Urinary bladder (tissue), 4 donors: Measurements from ENCODE around the gene PXMP2. TPM values are rescaled to one million over a fixed set of nuclear protein-coding genes. Genes with fewer than 3 reads are reported as not detected.
"Not testable (repeated sequence)": the region's sequence is repeated elsewhere in the genome, so short reads cannot be mapped to it uniquely, and the experiment has no call there.

Experiments used
- DNase-seq: peaks from one replicate; pipeline ENCODE4 v3.0.0-alpha.2; 2015; ENCODE audit errors: extremely low spot score
- H3K27ac ChIP-seq: one replicate; pipeline ENCODE4 v1.5.1; 2013; ENCODE audit warnings: low read depth, mild to moderate bottlenecking, moderate library complexity
- H3K36me3 ChIP-seq: one replicate; pipeline ENCODE4 v1.6.1; 2013; ENCODE audit warnings: mild to moderate bottlenecking, moderate library complexity; ENCODE audit not compliant: insufficient read depth
- H3K4me1 ChIP-seq: one replicate; pipeline ENCODE4 v1.6.1; 2013; ENCODE audit warnings: mild to moderate bottlenecking, moderate library complexity; ENCODE audit not compliant: insufficient read depth
- H3K4me3 ChIP-seq: one replicate; pipeline ENCODE4 v1.5.1; 2013; ENCODE audit warnings: low read depth, low read length
- WGBS: extraction: QIAGEN DNeasy Blood & Tissue Kit; methylation state at CpG from one replicate; pipeline ENCODE4 v1.1.7; 2013; 5-methylcytosine and 5-hydroxymethylcytosine counted together
- polyA plus RNA-seq: library from polyadenylated mRNA; stranded (reverse); fragments of 200-250 nt; gene quantifications from one replicate; pipeline ENCODE4 v1.2.3, GENCODE V29; 2013
- total RNA-seq: library from RNA; depleted of rRNA; stranded (reverse); fragments of >200 nt; gene quantifications from one replicate; pipeline ENCODE4 v1.2.3, GENCODE V29; 2014
- donor health status: healthy with polysubstance abuse.
- donor health status: healthy.

The PXMP2 gene
- total and polyA plus RNA-seq, 2 donors: 17.4 to 31.2 TPM

DNA sequence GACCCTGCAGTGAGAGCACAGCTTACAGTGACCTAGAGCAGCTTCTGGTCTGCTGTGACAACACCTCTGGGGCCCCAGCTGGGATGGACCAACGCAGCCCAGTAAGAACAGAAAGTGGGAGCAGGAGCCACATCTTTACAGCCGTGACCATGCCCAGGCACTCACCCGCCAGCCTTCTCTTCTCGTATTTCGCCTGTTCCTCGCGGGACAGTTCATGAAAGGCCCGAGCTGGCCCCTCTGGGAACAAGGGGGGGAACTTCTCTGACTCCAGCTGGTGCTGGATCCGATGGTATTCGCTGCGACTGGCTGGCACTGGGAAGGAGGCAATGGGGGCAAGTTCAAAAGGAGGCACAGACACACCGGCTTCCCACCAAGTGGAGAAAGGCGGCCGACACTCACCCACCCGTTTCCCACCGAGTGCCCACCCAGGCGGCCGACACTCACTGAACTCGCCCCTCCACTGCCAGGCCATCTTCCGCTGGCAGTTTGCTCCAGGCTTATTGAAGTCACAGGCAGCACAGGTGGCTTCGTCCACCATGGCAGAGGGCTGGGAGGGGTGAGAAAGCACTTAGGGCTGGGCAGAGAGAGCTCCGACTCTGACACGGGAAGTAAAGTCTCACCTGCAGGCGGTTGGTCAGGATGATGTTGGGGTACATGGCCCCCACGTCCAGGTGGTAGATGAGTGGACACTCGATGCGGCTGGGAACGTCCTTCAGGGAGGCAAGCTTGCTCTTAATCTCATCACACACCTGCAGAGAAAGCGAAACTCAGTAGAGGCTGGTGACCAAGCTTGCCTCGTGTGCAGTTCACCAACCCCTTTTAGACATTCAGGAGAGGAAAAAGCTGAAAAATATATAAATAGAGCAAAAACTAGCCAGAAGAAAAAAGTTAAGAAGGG lies 18.9 kb upstream of the PXMP2 start:
- WGBS: 95% methylated on average over 30 of the region's 30 CpGs
- DNase-seq: no peak
- H3K4me1 ChIP-seq: no peaks in the 10 kb centered on the region
- H3K4me3 ChIP-seq: no peak overlapping the region
- H3K36me3 ChIP-seq: peaks cover 6% of the 10 kb centered on the region
- H3K27ac ChIP-seq: no peak overlapping the region

DNA sequence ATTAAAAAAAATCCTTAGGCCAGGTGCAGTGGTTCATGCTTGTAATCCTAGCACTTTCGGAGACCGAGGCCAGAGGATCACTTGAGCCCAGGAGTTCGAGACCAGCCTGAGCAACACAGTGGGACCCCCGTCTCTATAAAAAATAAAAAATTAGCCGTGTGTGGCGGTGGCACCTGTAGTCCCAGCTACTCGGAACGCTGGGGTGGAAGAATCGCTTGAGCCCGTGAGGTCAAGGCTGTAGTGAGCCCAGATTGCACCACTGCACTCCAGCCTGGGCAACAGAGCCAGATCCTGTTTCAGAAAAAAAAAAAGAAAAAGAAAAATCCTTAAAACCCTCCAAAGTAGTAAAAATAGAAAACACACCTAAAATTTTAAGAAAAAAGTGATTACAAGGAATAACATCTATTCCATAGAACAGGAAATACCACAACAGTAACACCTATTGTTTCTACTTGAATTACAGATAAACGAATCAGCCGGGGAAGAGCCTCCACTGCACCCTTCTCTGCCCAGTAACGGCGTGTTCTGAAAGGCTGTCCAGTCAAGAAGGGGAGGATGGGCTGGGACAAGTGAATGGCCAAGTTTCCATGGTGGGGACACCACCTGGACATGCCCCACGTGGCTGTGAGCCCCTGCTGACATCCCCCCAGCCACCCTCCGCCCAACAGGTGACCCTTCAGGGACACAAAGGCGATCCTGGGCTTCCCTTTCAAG lies 18.1 kb upstream of the PXMP2 start:
- Histone ChIP-seq H3K36me3 (peaks cover 6% of the 10 kb centered on the region), H3K4me3 (no peak overlapping the region), H3K27ac (no peak overlapping the region), H3K4me1 (no peaks in the 10 kb centered on the region)
- 92% methylated on average over 17 of the region's 17 CpGs for WGBS
- no peak for DNase-seq

DNA sequence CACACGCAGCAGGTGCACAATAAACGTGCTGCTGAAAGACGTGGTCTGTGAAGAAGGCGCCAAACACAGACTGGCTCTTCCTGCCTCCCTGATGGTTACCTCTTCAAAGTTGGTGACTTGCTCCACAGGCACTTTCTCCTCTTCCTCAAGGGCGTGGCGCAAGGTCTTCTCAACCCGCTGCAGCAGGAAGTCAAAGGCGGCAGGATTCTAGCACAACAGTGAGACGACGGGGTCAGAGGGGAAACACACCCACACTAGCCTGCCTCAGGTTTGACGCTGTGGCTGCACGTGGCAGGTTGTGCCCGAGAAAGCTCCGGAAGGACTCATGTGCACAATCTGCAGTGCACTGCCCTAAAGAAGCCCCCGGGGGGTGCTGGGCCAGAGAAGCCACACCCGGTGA lies 15.3 kb upstream of the PXMP2 start:
- DNase-seq: no peak
- Histone ChIP-seq H3K36me3 (peaks cover 6% of the 10 kb centered on the region), H3K4me3 (no peak overlapping the region), H3K4me1 (no peaks in the 10 kb centered on the region), H3K27ac (no peak overlapping the region)
- WGBS: 88% methylated on average over 16 of the region's 16 CpGs

DNA sequence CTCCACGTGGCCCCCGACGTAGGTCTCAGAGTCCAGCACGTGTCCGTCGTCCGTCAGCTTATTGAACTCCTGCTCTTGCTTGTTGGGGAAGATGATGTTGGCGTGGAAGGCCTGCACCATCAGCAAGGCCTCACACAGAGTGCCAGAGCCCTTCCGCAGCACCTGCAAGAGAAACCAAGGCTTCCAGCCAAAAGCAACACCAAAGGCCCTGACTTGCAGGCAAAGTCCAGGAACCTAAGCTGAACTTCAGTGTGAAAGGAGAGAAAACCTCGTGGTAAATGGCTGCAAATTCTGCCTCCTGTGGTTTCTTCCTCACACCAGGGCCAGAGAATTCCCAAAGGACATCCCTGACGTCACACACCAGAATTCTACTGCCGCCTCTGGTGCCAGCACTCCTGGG lies 14.7 kb upstream of the PXMP2 start:
- WGBS: 91% methylated on average over 12 of the region's 12 CpGs
- Histone ChIP-seq H3K27ac (no peak overlapping the region), H3K36me3 (peaks cover 4% of the 10 kb centered on the region), H3K4me3 (no peak overlapping the region), H3K4me1 (no peaks in the 10 kb centered on the region)
- DNase-seq: no peak

DNA sequence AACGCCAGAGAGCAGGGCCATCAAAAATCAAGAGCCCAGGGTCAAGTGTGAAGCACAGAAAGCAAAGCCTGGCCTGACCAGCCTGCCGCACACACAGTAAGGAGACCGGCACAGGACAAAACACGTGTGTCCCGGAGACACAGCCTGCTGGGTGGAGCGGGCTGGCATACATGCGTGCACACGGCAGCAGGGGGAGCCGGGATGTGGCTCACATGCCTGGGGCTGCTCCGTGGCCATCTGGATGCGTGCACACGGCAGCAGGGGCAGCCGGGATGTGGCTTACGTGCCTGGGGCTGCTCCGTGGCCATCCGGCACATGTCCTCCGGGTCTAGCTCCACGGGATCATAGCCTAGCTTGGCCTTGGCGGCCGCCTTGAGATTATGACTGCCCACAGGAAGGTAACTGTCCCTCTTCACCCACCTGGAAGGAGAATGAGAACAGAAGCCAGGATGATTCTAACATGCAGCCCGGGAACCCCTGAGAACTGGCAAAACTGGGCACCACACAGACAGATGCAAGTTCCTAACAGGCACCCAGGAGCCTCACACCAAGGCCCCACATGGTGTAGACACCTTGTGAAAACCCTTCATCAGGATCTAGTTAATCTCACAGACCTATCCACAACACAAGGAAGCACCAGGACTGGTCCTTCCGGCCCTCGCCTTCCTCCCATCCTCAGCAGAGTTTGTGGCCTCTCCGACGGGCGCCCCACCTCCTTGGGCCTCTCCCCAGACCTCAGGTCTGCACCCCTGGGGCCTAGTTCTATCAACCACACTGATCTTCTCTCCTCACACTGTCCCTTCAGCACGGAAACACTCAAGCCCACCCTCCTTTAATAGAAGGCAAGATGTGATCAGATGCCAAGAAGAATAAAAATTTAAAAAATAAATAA lies 13.9 kb upstream of the PXMP2 start:
- Histone ChIP-seq H3K4me3 (no peak overlapping the region), H3K27ac (no peak overlapping the region), H3K4me1 (no peaks in the 10 kb centered on the region), H3K36me3 (peaks cover 1% of the 10 kb centered on the region)
- WGBS: 94% methylated on average over 27 of the region's 27 CpGs
- no peak for DNase-seq

DNA sequence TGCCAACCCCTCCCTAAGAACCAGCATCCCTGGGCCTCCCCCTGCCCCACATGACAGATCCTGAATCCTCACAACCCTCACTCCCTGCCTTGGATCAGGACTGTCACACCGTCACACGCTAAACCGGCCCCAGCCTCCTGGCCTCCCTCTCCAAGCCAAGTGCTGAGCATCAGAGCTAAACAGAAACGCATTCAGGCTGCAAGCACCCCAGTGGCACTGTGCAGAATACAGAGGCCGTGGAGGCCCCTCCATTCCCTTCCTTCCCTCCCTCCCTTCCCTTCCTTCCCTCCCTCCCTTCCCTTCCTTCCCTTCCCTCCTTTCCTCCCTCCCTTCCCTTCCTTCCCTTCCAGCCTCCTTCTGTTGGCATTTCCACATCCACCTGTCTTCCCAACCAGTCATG lies 12.8 kb upstream of the PXMP2 start:
- Histone ChIP-seq H3K27ac (no peak overlapping the region), H3K36me3 (no peaks in the 10 kb centered on the region), H3K4me3 (no peak overlapping the region), H3K4me1 (no peaks in the 10 kb centered on the region)
- 98% methylated on average over 5 of the region's 5 CpGs for WGBS
- no peak for DNase-seq

DNA sequence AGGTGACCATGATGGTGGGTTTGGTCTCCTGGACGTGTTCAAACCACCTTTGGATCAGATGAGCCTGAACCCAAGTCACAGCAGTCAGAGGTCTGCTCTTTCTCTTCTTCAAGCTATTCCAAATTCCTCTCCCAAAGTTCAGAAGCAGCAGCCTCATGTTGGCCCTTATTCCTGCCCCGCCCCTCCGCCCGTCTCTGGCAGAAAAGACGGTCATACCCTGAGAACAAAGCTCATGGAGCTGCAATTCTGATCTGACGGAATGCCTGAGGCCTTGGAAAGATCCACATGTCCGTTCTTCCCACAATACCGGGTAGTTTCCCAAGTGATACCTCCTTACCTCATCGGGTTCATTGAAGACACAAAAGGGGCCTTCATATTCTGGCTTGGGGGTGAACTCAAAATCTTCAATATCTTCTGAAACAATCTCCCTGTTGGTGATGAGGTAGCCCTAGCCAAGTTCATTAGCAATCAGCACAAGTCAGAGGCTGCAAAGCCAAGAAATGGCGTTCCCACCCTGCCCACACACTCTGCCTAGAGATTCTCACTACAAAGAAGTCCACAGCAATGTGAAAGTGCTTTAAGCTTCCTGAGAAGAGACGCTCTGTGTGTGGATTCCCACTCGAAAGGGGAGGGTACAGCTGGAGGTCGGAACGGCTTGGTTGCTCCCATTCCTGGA lies 11.5 kb upstream of the PXMP2 start:
- Histone ChIP-seq H3K27ac (no peak overlapping the region), H3K4me1 (no peaks in the 10 kb centered on the region), H3K4me3 (no peak overlapping the region), H3K36me3 (no peaks in the 10 kb centered on the region)
- WGBS: 93% methylated on average over 14 of the region's 14 CpGs
- no peak for DNase-seq

DNA sequence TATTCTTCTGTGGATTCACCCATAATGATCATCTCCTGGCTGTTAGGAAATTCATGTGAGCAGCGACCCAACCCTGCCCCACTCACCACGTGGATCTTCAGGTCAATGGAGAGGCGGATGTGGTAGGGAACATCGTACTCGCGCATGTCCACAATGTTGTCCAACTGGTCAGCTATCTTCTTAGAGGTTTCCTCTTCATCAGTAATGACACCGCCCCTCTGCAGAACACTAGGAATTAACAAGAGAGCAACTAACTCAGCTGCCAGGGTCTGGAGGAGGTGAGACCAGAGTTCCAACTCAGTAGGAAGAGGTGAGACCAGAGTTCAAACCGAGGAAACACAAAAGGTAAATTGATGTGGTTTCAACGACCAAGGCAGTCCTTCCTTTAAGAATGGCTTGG lies 9.9 kb upstream of the PXMP2 start:
- DNase-seq: no peak
- H3K4me1 ChIP-seq: no peaks in the 10 kb centered on the region
- 95% methylated on average over 9 of the region's 9 CpGs for WGBS
- H3K4me3 ChIP-seq: no peak overlapping the region
- no peak overlapping the region for H3K27ac ChIP-seq
- H3K36me3 ChIP-seq: no peaks in the 10 kb centered on the region

DNA sequence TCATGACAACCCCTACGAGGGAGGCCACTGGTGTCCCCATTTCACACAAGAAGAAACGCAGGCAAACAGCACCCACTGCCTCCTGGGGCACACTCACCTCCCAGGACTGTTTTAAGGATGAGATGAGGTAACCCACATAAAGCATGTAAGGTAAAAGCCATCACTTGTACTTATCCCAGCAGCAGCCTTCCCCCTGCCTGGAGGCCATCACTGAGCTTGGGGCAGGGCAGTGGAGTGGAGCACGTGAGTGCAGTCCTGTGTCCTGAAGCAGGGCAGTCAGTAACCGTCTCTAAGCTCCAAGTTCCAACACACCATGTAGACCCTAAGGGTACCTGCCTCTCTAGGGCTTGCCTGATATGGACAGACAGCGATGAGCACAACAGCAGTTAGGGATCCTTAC lies 2.0 kb upstream of the PXMP2 start:
- H3K36me3 ChIP-seq: no peaks in the 10 kb centered on the region
- no peak overlapping the region for H3K4me3 ChIP-seq
- 67% methylated on average over 5 of the region's 5 CpGs for WGBS
- H3K27ac ChIP-seq: no peak overlapping the region
- no peak for DNase-seq
- H3K4me1 ChIP-seq: no peaks in the 10 kb centered on the region

DNA sequence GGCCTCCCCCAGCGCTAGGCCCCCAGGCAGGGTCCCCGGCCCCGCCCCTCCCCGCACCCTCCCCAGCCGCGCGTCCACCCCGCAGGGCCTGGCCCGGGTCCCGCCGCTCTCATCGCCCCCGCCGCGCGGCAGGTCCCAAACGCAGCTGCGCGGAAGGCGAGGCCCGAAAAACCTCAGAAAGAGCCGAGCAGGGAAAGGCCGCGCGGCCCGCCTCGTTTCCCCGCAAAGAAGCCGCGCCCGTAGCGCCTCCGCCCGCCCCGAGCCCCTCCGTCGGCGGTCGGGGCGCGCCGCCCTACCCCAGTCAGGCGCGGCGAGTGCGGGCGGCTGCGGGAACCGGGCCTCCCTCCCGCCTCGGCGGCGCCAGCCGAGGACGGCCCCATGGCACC lies 569 bp upstream of the PXMP2 start:
- peak overlapping the region; percentile 2 for H3K27ac ChIP-seq
- H3K4me3 ChIP-seq: peak overlapping the region; percentile 99
- H3K4me1 ChIP-seq: no peaks in the 10 kb centered on the region
- no peaks in the 10 kb centered on the region for H3K36me3 ChIP-seq
- WGBS: 1% methylated on average over 55 of the region's 55 CpGs
- DNase-seq: no peak

DNA sequence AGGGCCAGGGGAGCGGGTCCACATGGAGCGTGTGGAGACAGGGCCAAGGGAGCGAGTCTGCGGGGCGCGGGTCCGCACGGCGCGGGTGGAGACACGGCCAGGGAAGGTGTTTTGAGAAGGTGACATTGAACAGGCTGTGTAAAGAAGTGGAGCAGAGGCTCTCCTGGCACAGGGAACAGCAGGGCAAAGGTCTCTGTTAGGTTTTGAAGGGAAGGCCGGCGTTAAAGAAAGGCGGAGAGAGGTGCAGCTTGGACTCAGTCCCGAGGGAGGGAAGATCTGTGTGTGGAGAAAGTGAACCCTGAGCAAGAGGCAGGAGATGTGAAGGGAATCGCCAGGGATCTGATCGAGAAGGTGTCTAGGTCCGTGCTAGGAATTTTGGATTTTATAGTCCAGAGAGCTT lies 1.8 kb downstream of the PXMP2 start:
- Histone ChIP-seq H3K4me1 (no peaks in the 10 kb centered on the region), H3K36me3 (no peaks in the 10 kb centered on the region), H3K4me3 (no peak overlapping the region), H3K27ac (no peak overlapping the region)
- DNase-seq: no peak
- WGBS: 74% methylated on average over 18 of the region's 18 CpGs

DNA sequence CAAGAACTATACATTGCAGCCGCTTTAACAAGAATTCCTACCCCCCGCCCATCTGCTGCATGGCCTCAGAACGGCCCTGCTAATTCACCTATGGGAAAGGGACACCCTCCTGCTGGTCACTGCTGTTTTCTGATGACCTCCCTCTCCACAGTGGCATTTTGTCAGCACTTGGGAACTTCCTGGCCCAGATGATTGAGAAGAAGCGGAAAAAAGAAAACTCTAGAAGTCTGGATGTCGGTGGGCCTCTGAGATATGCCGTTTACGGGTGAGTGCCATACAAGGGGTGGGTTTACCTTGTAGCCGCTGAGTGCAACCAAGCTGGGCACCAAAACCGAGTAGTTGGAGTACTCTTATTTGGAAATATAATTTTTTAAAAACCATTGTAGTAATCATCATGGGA lies 2.7 kb downstream of the PXMP2 start:
- no peak for DNase-seq
- Histone ChIP-seq H3K27ac (no peak overlapping the region), H3K36me3 (no peaks in the 10 kb centered on the region), H3K4me3 (no peak overlapping the region), H3K4me1 (no peaks in the 10 kb centered on the region)
- WGBS: 94% methylated on average over 9 of the region's 9 CpGs

DNA sequence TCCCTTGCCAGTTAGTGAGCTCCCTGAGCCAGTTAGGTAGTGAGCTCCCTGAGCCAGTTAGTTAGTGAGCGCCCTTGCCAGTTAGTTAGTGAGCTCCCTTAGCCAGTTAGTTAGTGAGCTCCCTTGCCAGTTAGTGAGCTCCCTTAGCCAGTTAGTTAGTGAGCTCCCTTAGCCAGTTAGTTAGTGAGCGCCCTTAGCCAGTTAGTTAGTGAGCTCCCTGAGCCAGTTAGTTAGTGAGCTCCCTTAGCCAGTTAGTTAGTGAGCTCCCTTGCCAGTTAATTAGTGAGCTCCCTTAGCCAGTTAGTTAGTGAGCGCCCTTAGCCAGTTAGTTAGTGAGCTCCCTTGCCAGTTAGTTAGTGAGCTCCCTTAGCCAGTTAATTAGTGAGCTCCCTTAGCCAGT lies 4.6 kb downstream of the PXMP2 start:
- not testable (repeated sequence) for H3K4me3 ChIP-seq, H3K27ac ChIP-seq, H3K4me1 ChIP-seq, H3K36me3 ChIP-seq, DNase-seq
- 96% methylated on average over 3 of the region's 3 CpGs for WGBS
